B cell (primary cell): ENCODE results near the gene AFF3. TPM values are rescaled to one million over a fixed set of nuclear protein-coding genes. Genes with fewer than 3 reads are reported as not detected.

Experiments
- ATAC-seq: fragments of 200-7000 bp; cut with Tn5 transposase; one replicate; pipeline ENCODE4 v1.10.0; 2021; ENCODE audit warnings: low read depth, mild to moderate bottlenecking, moderate number of reproducible peaks, moderate library complexity
- CTCF ChIA-PET: fragments of 350-600 bp; sonication (Branson Sonifier 250); formaldehyde crosslinking; loops from one replicate; lab custom pipeline; 2021; ENCODE audit warnings: antibody characterized with exemption, inconsistent platforms; lab: Charles Lee
- POLR2A ChIA-PET: fragments of 350-600 bp; sonication (Branson Sonifier 250); formaldehyde crosslinking; loops from one replicate; lab custom pipeline; 2021; ENCODE audit warnings: antibody characterized with exemption; lab: Charles Lee
- DNase-seq: peaks from one replicate; pipeline ENCODE4 v3.0.0; 2013
- H2AFZ ChIP-seq: 2 replicates; pipeline ENCODE4 v1.6.1; 2012; ENCODE audit warnings: mild to moderate bottlenecking, low read depth, low read length; ENCODE audit not compliant: insufficient read depth, poor library complexity, severe bottlenecking
- H3K27ac ChIP-seq, 2 donors: 1 replicate in 1 of 2; 2 replicates in 1 of 2; pipeline ENCODE4 v1.5.1; 2012 to 2013; ENCODE audit warnings: low read length in 2 of 2, mild to moderate bottlenecking in 2 of 2, moderate library complexity in 1 of 2
- H3K27me3 ChIP-seq, 4 experiments: fragments of 200-600 bp in 1 of 4; sonication (generic) in 1 of 4; replicated peaks in 1 of 4; 1 replicate in 2 of 4; 2 replicates in 2 of 4; pipeline versions ENCODE4 v1.6.1 to v1.7.0; 2013 to 2016; ENCODE audit warnings: low read length in 3 of 4, mild to moderate bottlenecking in 2 of 4, mixed read lengths in 1 of 4, moderate library complexity in 1 of 4; ENCODE audit not compliant: insufficient read depth in 4 of 4, control insufficient read depth in 3 of 4; ENCODE audit errors: control extremely low read depth in 1 of 4
- H3K36me3 ChIP-seq, 2 experiments: replicated peaks in 1 of 2; 1 replicate in 1 of 2; 2 replicates in 1 of 2; pipeline versions ENCODE4 v1.6.1 to v1.7.1; 2013; ENCODE audit warnings: low read length in 1 of 2; ENCODE audit not compliant: insufficient read depth in 2 of 2, control insufficient read depth in 1 of 2; ENCODE audit errors: control extremely low read depth in 1 of 2, extremely low read depth in 1 of 2
- H3K4me1 ChIP-seq, 2 donors: fragments of 200-600 bp in 1 of 2; sonication (generic) in 1 of 2; 1 replicate in 1 of 2; 2 replicates in 1 of 2; pipeline versions ENCODE4 v1.5.1 to v1.6.1; 2013 to 2017; ENCODE audit warnings: low read length in 2 of 2; ENCODE audit not compliant: control insufficient read depth in 2 of 2, insufficient read depth in 2 of 2
- H3K4me2 ChIP-seq: replicated peaks from 2 replicates; pipeline ENCODE3; 2012; ENCODE audit warnings: mild to moderate bottlenecking, low read depth, low read length; ENCODE audit not compliant: poor library complexity, severe bottlenecking
- H3K4me3 ChIP-seq, 5 experiments: fragments of 200-600 bp in 1 of 5; sonication (generic) in 1 of 5; 1 replicate in 3 of 5; 2 replicates in 2 of 5; pipeline versions ENCODE4 v1.5.1 to v1.7.0; 2011 to 2016; ENCODE audit warnings: low read length in 4 of 5, mild to moderate bottlenecking in 4 of 5, low read depth in 2 of 5, control low read depth in 1 of 5, moderate library complexity in 1 of 5; ENCODE audit not compliant: insufficient read depth in 1 of 5; ENCODE audit errors: control extremely low read depth in 1 of 5, extremely low read depth in 1 of 5
- H3K79me2 ChIP-seq: fragments of 200-600 bp; sonication (generic); one replicate; pipeline ENCODE4 v1.6.0; 2016; ENCODE audit warnings: low read length; ENCODE audit not compliant: control insufficient read depth, insufficient read depth
- H3K9ac ChIP-seq: fragments of 200-600 bp; sonication (generic); 2 replicates; pipeline ENCODE4 v1.6.1; 2017; ENCODE audit warnings: mild to moderate bottlenecking, low read length, moderate library complexity
- H3K9me3 ChIP-seq, 3 donors: one replicate each; pipeline versions ENCODE4 v1.6.1 to v1.7.1; 2013; ENCODE audit warnings: low read length in 2 of 3; ENCODE audit not compliant: control insufficient read depth in 2 of 3, insufficient read depth in 1 of 3; ENCODE audit errors: control extremely low read depth in 1 of 3
- H4K20me1 ChIP-seq: 2 replicates; pipeline ENCODE4 v1.6.0; 2012; ENCODE audit warnings: mild to moderate bottlenecking, low read length; ENCODE audit not compliant: insufficient read depth, control insufficient read depth, poor library complexity, severe bottlenecking
- H3K27ac Mint-ChIP-seq: one replicate; pipeline ENCODE4 v1.8.0; 2021; ENCODE audit warnings: mixed read lengths
- H3K27me3 Mint-ChIP-seq: one replicate; pipeline ENCODE4 v1.8.0; 2021; ENCODE audit warnings: mixed read lengths
- H3K4me1 Mint-ChIP-seq: one replicate; pipeline ENCODE4 v1.8.0; 2021; ENCODE audit warnings: mixed read lengths
- H3K4me3 Mint-ChIP-seq: one replicate; pipeline ENCODE4 v1.8.0; 2021; ENCODE audit warnings: mixed read lengths
- H3K9me3 Mint-ChIP-seq: one replicate; pipeline ENCODE4 v1.8.0; 2022; ENCODE audit warnings: mixed read lengths; ENCODE audit not compliant: insufficient read depth
- CTCF ChIP-seq: fragments of 200-600 bp; IDR thresholded peaks from one replicate; pipeline ENCODE4 v1.8.0; 2022; ENCODE audit warnings: antibody characterized with exemption, mild to moderate bottlenecking
- EZH2 ChIP-seq: IDR thresholded peaks from 2 replicates; pipeline ENCODE4 v1.6.1; 2012; ENCODE audit warnings: borderline replicate concordance, low read depth, mild to moderate bottlenecking, moderate library complexity, low read length; ENCODE audit not compliant: insufficient read depth, poor library complexity, severe bottlenecking
- WGBS: methylation state at CpG from one replicate; pipeline ENCODE4 v1.1.5; 2013; ENCODE audit warnings: missing lambda C conversion rate; ENCODE audit not compliant: insufficient coverage; 5-methylcytosine and 5-hydroxymethylcytosine counted together
- intact Hi-C: fragments of 100-400 bp; cut with micrococcal nuclease; formaldehyde crosslinking; loops from one replicate; pipeline ENCODE4 v1.10.0; 2022
- polyA plus RNA-seq: library from polyadenylated mRNA; depleted of rRNA; stranded (reverse); fragments of >200 nt; gene quantifications from 2 replicates; pipeline ENCODE4 v1.2.3, GENCODE V29; 2012
- total RNA-seq, 2 donors: library from RNA; stranded (reverse); fragments of 120-200 nt in 1 of 2; gene quantifications; 1 replicate in 1 of 2; 2 replicates in 1 of 2; pipeline versions ENCODE4 v1.2.3 to v1.2.4, GENCODE V29; 2013 to 2022

Gene AFF3
- total and polyA plus RNA-seq, 2 donors (not counting 1 experiment from before 2014, with no cell fraction given) = 117 to 830 TPM

DNA sequence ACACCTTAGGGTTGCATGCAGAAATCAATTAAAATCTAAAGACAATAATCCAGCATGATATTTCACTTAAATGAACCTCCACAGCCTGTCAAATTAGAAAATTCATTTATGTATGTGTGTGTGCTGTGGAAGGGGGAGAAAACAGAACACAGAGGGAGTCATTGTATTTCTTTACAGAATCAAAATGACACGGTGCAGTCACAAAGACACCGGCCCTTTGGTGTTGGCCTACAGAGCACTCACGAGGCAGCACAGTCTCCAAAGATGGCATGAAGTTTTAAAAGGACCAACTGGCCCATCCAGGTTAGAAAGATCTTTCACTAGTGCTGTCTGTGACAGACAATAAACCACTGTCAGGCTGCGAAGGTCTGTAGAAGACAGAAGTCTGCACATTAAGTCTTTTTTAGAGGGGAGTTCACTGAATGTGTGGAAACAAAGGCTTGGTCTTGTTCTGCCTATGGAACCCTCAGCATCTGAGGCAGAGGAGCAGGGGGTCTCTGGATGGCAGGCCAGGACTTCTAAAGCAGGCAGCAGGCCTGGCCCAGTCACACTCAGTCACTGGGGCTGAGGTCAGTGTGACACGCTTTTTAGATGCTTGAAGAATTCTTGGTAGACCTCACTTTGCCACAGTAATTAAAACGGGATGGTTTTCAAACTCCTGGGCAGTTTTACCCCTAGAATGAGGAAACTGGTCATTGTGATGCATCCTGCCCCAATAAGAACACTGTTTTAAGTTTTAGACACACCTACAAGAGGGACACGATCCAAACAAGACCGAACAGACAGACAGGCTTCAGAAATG lies 184.9 kb downstream of the AFF3 start:
- TF ChIP-seq EZH2 (no peak), CTCF (no peak)
- Mint-ChIP-seq H3K4me3 (no peak overlapping the region), H3K27ac (no peak overlapping the region), H3K9me3 (no peaks in the 10 kb centered on the region), H3K27me3 (no peaks in the 10 kb centered on the region), H3K4me1 (peaks cover 36% of the 10 kb centered on the region)
- Histone ChIP-seq H4K20me1 (peaks cover 87% of the 10 kb centered on the region), H3K4me1 (peaks cover 15 to 16% of the 10 kb centered on the region in 2 donors), H3K27me3 (no peaks in the 10 kb centered on the region), H3K9ac (no peak overlapping the region), H3K36me3 (peaks cover 0 to 41% of the 10 kb centered on the region in 2 experiments), H3K79me2 (peaks cover 78% of the 10 kb centered on the region), H3K9me3 (no peaks in the 10 kb centered on the region), H3K4me2 (peak overlapping the region; percentile 3), H2AFZ (no peak overlapping the region), H3K4me3 (no peak overlapping the region), H3K27ac (no peak overlapping the region)
- intact Hi-C loops = no loop called here
- POLR2A ChIA-PET = interaction anchor here (0.7 kb wide), 1 partner anchor 13 kb away, joined by 6 read pairs; no protein-coding TSS in a partner anchor
- ATAC-seq (no peak), DNase-seq (no peak)
- WGBS = 98% methylated on average over 7 of the region's 8 CpGs
- CTCF ChIA-PET = no interaction called here
